H9 (cell line): Measurements from ENCODE around the gene HNRNPA3. TPM values are rescaled to one million over a fixed set of nuclear protein-coding genes. Genes with fewer than 3 reads are reported as not detected.

Experiments
- DNase-seq: peaks from one replicate; pipeline ENCODE4 v3.0.0-alpha.2; 2017
- H2AFZ ChIP-seq: one replicate; pipeline ENCODE4 v1.6.1; 2013; ENCODE audit warnings: mild to moderate bottlenecking, low read length, control low read depth, moderate library complexity
- H2AK5ac ChIP-seq: 2 replicates; pipeline ENCODE4 v1.6.1; 2013; ENCODE audit warnings: low read length, control low read depth, mixed read lengths; ENCODE audit not compliant: insufficient read length
- H2BK120ac ChIP-seq: one replicate; pipeline ENCODE4 v1.6.1; 2013; ENCODE audit warnings: low read depth, mild to moderate bottlenecking, low read length, control low read depth, inconsistent platforms; ENCODE audit not compliant: poor library complexity, severe bottlenecking
- H2BK12ac ChIP-seq: 2 replicates; pipeline ENCODE4 v1.6.1; 2013; ENCODE audit warnings: low read length, control low read depth, mixed read lengths, low read depth; ENCODE audit not compliant: insufficient read length
- H2BK15ac ChIP-seq: 2 replicates; pipeline ENCODE4 v1.6.1; 2013; ENCODE audit warnings: low read depth, low read length, control low read depth
- H2BK20ac ChIP-seq: one replicate; pipeline ENCODE4 v1.6.1; 2013; ENCODE audit warnings: low read depth, mild to moderate bottlenecking, low read length, control low read depth, inconsistent platforms; ENCODE audit not compliant: poor library complexity, severe bottlenecking
- H2BK5ac ChIP-seq: 2 replicates; pipeline ENCODE4 v1.6.1; 2013; ENCODE audit warnings: low read length, control low read depth, mixed read lengths; ENCODE audit not compliant: insufficient read length
- H3K14ac ChIP-seq: 2 replicates; pipeline ENCODE4 v1.6.1; 2013; ENCODE audit warnings: low read length, control low read depth; ENCODE audit not compliant: insufficient read depth
- H3K18ac ChIP-seq: 2 replicates; pipeline ENCODE4 v1.6.1; 2013; ENCODE audit warnings: low read depth, mild to moderate bottlenecking, mixed read lengths, low read length, control low read depth; ENCODE audit not compliant: insufficient read length
- H3K23ac ChIP-seq: 2 replicates; pipeline ENCODE4 v1.6.1; 2013; ENCODE audit warnings: low read length, control low read depth, mixed read lengths, low read depth; ENCODE audit not compliant: insufficient read length
- H3K23me2 ChIP-seq: 2 replicates; pipeline ENCODE4 v1.6.1; 2013; ENCODE audit warnings: low read depth, mild to moderate bottlenecking, mixed read lengths, low read length, control low read depth; ENCODE audit not compliant: insufficient read length, poor library complexity, severe bottlenecking
- H3K27ac ChIP-seq: 2 replicates; pipeline ENCODE4 v1.5.1; 2013; ENCODE audit warnings: low read length, control low read depth, mixed read lengths, low read depth; ENCODE audit not compliant: insufficient read length
- H3K27me3 ChIP-seq: 2 replicates; pipeline ENCODE4 v1.6.1; 2013; ENCODE audit warnings: low read length, control low read depth, inconsistent platforms; ENCODE audit not compliant: insufficient read depth
- H3K4ac ChIP-seq: 2 replicates; pipeline ENCODE4 v1.6.1; 2013; ENCODE audit warnings: low read depth, mild to moderate bottlenecking, control low read depth, inconsistent platforms, low read length, moderate library complexity
- H3K4me1 ChIP-seq: 2 replicates; pipeline ENCODE4 v1.6.1; 2013; ENCODE audit warnings: low read length, control low read depth, inconsistent platforms; ENCODE audit not compliant: insufficient read depth
- H3K4me2 ChIP-seq: 2 replicates; pipeline ENCODE4 v1.6.1; 2013; ENCODE audit warnings: low read length, control low read depth, mixed read lengths; ENCODE audit not compliant: insufficient read length, insufficient read depth
- H3K56ac ChIP-seq: 2 replicates; pipeline ENCODE4 v1.6.1; 2013; ENCODE audit warnings: low read depth, mild to moderate bottlenecking, mixed read lengths, low read length, control low read depth; ENCODE audit not compliant: insufficient read length
- H3K79me1 ChIP-seq: 2 replicates; pipeline ENCODE4 v1.6.1; 2013; ENCODE audit warnings: low read depth, mild to moderate bottlenecking, moderate library complexity, low read length, control low read depth, inconsistent platforms; ENCODE audit not compliant: insufficient read depth, poor library complexity, severe bottlenecking
- H3K79me2 ChIP-seq: 2 replicates; pipeline ENCODE4 v1.6.1; 2013; ENCODE audit warnings: low read length, control low read depth, inconsistent platforms; ENCODE audit not compliant: insufficient read depth
- H3K9ac ChIP-seq: 2 replicates; pipeline ENCODE4 v1.6.1; 2013; ENCODE audit warnings: low read length, control low read depth, mixed read lengths; ENCODE audit not compliant: insufficient read length; ENCODE audit errors: extremely low read depth
- H3K9me3 ChIP-seq: one replicate; pipeline ENCODE4 v1.6.1; 2013; ENCODE audit warnings: low read depth, low read length, inconsistent platforms; ENCODE audit not compliant: control insufficient read depth
- H3T11ph ChIP-seq: one replicate; pipeline ENCODE4 v1.6.1; 2013; ENCODE audit warnings: mild to moderate bottlenecking, low read length, control low read depth, inconsistent platforms
- H4K20me1 ChIP-seq: one replicate; pipeline ENCODE4 v1.6.1; 2013; ENCODE audit not compliant: control insufficient read depth, insufficient read length, insufficient read depth
- H4K5ac ChIP-seq: 2 replicates; pipeline ENCODE4 v1.6.1; 2013; ENCODE audit warnings: low read depth, mild to moderate bottlenecking, mixed read lengths, low read length, control low read depth; ENCODE audit not compliant: insufficient read length
- H4K8ac ChIP-seq: replicated peaks from 2 replicates; pipeline ENCODE4 v1.6.1; 2013; ENCODE audit warnings: low read length, control low read depth, mixed read lengths, low read depth; ENCODE audit not compliant: insufficient read length
- H4K91ac ChIP-seq: 2 replicates; pipeline ENCODE4 v1.6.1; 2013; ENCODE audit warnings: low read depth, mild to moderate bottlenecking, moderate library complexity, mixed read lengths, low read length, control low read depth; ENCODE audit not compliant: insufficient read length
- H3K27ac Mint-ChIP-seq, 3 experiments: 2 replicates in 2 of 3; 3 replicates in 1 of 3; pipeline ENCODE4 v1.8.0; 2020 to 2021; ENCODE audit warnings: mixed read lengths in 3 of 3, mild to moderate bottlenecking in 1 of 3, moderate library complexity in 1 of 3
- H3K27me3 Mint-ChIP-seq: 2 replicates; pipeline ENCODE4 v1.8.0; 2021; ENCODE audit warnings: low read depth, mild to moderate bottlenecking, moderate library complexity, mixed read lengths
- H3K36me3 Mint-ChIP-seq, 3 experiments: 2 replicates in 2 of 3; 3 replicates in 1 of 3; pipeline ENCODE4 v1.8.0; 2020 to 2021; ENCODE audit warnings: low read depth in 3 of 3, mixed read lengths in 3 of 3; ENCODE audit not compliant: insufficient read depth in 1 of 3
- H3K4me1 Mint-ChIP-seq, 2 experiments: 2 replicates each; pipeline ENCODE4 v1.8.0; 2020; ENCODE audit warnings: mixed read lengths in 2 of 2
- H3K4me3 Mint-ChIP-seq, 2 experiments: 2 replicates in 1 of 2; 3 replicates in 1 of 2; pipeline ENCODE4 v1.8.0; 2020 to 2021; ENCODE audit warnings: mild to moderate bottlenecking in 2 of 2, mixed read lengths in 2 of 2, moderate library complexity in 1 of 2
- H3K9me3 Mint-ChIP-seq, 2 experiments: 2 replicates in 1 of 2; 3 replicates in 1 of 2; pipeline ENCODE4 v1.8.0; 2020; ENCODE audit warnings: mild to moderate bottlenecking in 2 of 2, mixed read lengths in 2 of 2, moderate library complexity in 1 of 2
- WGBS: extraction: QIAGEN DNeasy Blood & Tissue Kit; methylation state at CpG from one replicate; pipeline ENCODE4 v1.1.7; 2013; ENCODE audit warnings: missing lambda C conversion rate, low lambda C conversion rate, mixed read lengths; ENCODE audit not compliant: insufficient read length; ENCODE audit errors: extremely low coverage; 5-methylcytosine and 5-hydroxymethylcytosine counted together
- total RNA-seq: library from RNA; stranded (reverse); gene quantifications from 2 replicates; pipeline ENCODE4 v1.2.1, GENCODE V29; 2021
- TF ChIP-seq, protein P1 (sequence below): fragments of 200-600 bp; sonication (generic); conservative IDR thresholded peaks from 3 replicates; pipeline ENCODE4 v1.8.0; 2021; ENCODE audit warnings: antibody characterized with exemption, mild to moderate bottlenecking

HNRNPA3 gene
- total RNA-seq, 1 experiment from 2014 or later, result 405 TPM

DNA sequence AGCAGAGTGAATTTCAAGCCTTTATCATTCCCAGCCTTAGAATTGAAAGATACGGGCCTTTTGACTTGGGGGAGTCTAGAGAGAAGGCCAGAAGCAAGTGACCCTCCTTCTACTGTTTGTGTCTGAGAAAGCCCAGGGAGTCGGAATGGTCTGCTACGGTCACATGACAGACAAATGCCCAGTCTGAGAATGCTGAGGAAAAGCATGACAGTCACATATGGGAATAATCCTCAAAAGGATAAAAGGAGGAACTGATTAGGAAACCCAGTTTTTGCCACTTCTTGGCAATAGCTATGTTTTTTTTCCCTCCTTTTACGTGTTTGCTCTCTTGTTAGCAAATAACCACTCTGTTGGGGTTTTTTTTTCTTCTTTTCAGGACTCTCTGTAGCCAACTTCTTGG, 38.1 kb upstream of the HNRNPA3 start:
- Histone ChIP-seq H3K27me3 (no peaks in the 10 kb centered on the region), H3T11ph (no peak overlapping the region), H3K9ac (no peak overlapping the region), H3K14ac (no peak overlapping the region), H2AFZ (no peak overlapping the region), H3K4ac (no peak overlapping the region), H3K56ac (no peak overlapping the region), H2BK120ac (no peak overlapping the region), H3K18ac (no peak overlapping the region), H4K5ac (no peak overlapping the region), H2BK20ac (no peak overlapping the region), H4K20me1 (no peaks in the 10 kb centered on the region), H3K4me2 (no peak overlapping the region), H2AK5ac (no peak overlapping the region), H2BK15ac (no peak overlapping the region), H2BK12ac (no peak overlapping the region), H3K79me1 (no peaks in the 10 kb centered on the region), H2BK5ac (no peak overlapping the region), H3K9me3 (no peaks in the 10 kb centered on the region), H3K27ac (no peak overlapping the region), H4K91ac (no peak overlapping the region), H3K23me2 (no peaks in the 10 kb centered on the region), H3K23ac (no peak overlapping the region), H3K79me2 (no peaks in the 10 kb centered on the region), H3K4me1 (peaks cover 3% of the 10 kb centered on the region), H4K8ac (no peak overlapping the region)
- TF ChIP-seq, protein P1, sequence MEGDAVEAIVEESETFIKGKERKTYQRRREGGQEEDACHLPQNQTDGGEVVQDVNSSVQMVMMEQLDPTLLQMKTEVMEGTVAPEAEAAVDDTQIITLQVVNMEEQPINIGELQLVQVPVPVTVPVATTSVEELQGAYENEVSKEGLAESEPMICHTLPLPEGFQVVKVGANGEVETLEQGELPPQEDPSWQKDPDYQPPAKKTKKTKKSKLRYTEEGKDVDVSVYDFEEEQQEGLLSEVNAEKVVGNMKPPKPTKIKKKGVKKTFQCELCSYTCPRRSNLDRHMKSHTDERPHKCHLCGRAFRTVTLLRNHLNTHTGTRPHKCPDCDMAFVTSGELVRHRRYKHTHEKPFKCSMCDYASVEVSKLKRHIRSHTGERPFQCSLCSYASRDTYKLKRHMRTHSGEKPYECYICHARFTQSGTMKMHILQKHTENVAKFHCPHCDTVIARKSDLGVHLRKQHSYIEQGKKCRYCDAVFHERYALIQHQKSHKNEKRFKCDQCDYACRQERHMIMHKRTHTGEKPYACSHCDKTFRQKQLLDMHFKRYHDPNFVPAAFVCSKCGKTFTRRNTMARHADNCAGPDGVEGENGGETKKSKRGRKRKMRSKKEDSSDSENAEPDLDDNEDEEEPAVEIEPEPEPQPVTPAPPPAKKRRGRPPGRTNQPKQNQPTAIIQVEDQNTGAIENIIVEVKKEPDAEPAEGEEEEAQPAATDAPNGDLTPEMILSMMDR, result no peak
- H3K27ac Mint-ChIP-seq, result no peak overlapping the region; a peak in 1 of 7 replicates
- H3K36me3 Mint-ChIP-seq, result no peaks in the 10 kb centered on the region
- DNase-seq, result no peak
- no peaks in the 10 kb centered on the region for H3K27me3 Mint-ChIP-seq
- H3K4me3 Mint-ChIP-seq, result no peak overlapping the region
- H3K4me1 Mint-ChIP-seq, result peaks cover 37% of the 10 kb centered on the region in 2 experiments
- no peaks in the 10 kb centered on the region for H3K9me3 Mint-ChIP-seq
- WGBS, result no CpG with 5 or more reads among the region's 4 CpGs
